Spleen (tissue), 11 donors: ENCODE data around the gene SPPL2C. TPM values are rescaled to one million over a fixed set of nuclear protein-coding genes. Genes with fewer than 3 reads are reported as not detected.
A peak's percentile ranks its signal among the peaks of the same experiment; 100 is the strongest.

Experiments used
- DNase-seq: peaks from one replicate; pipeline ENCODE4 v3.0.0-alpha.2; 2020
- H3K27ac ChIP-seq, 8 donors: fragments of 200-600 bp; sonication (generic) in 7 of 8; 1 replicate in 4 of 8; 2 replicates in 4 of 8; pipeline versions ENCODE4 v1.5.0 to v1.8.0; 2016 to 2021; ENCODE audit warnings: inconsistent platforms in 4 of 8, mild to moderate bottlenecking in 4 of 8, moderate library complexity in 1 of 8
- H3K27me3 ChIP-seq, 7 donors: fragments of 200-600 bp; sonication (generic) in 6 of 7; replicated peaks in 1 of 7; 1 replicate in 4 of 7; 2 replicates in 3 of 7; pipeline versions ENCODE4 v1.5.0 to v1.8.0; 2016 to 2021; ENCODE audit warnings: inconsistent platforms in 3 of 7, mild to moderate bottlenecking in 1 of 7
- H3K36me3 ChIP-seq, 6 donors: fragments of 200-600 bp; sonication (generic) in 5 of 6; 1 replicate in 4 of 6; 2 replicates in 2 of 6; pipeline versions ENCODE4 v1.5.0 to v1.8.0; 2016 to 2021; ENCODE audit warnings: inconsistent platforms in 2 of 6
- H3K4me1 ChIP-seq, 6 donors: fragments of 200-600 bp; sonication (generic) in 5 of 6; 1 replicate in 3 of 6; 2 replicates in 3 of 6; pipeline versions ENCODE4 v1.5.0 to v1.8.0; 2016 to 2021; ENCODE audit warnings: inconsistent platforms in 3 of 6
- H3K4me3 ChIP-seq, 8 donors: fragments of 200-600 bp; sonication (generic) in 7 of 8; 1 replicate in 4 of 8; 2 replicates in 4 of 8; pipeline versions ENCODE4 v1.5.0 to v1.8.0; 2016 to 2021; ENCODE audit warnings: inconsistent platforms in 4 of 8, mild to moderate bottlenecking in 4 of 8, moderate library complexity in 2 of 8
- H3K9me3 ChIP-seq, 8 donors: fragments of 200-600 bp; sonication (generic) in 7 of 8; 1 replicate in 4 of 8; 2 replicates in 4 of 8; pipeline versions ENCODE4 v1.5.0 to v1.8.0; 2016 to 2021; ENCODE audit warnings: inconsistent platforms in 4 of 8
- POLR2A ChIP-seq, 3 donors: fragments of 450-650 bp; IDR thresholded peaks; one replicate each; pipeline ENCODE4 v1.5.1; 2017; ENCODE audit warnings: antibody characterized with exemption in 3 of 3, mild to moderate bottlenecking in 1 of 3
- POLR2AphosphoS5 ChIP-seq, 3 donors: sonication (generic); formaldehyde crosslinking; IDR thresholded peaks; one replicate each; pipeline ENCODE4 v1.5.1; 2017; ENCODE audit warnings: antibody characterized with exemption in 3 of 3
- WGBS, 5 donors: extraction: QIAGEN DNeasy Blood & Tissue Kit in 3 of 5; methylation state at CpG; one replicate each; pipeline versions ENCODE4 v1.1.5 to v1.1.7; 2013 to 2018; 5-methylcytosine and 5-hydroxymethylcytosine counted together
- intact Hi-C: fragments of 100-400 bp; cut with DNase I; formaldehyde crosslinking; loops from one replicate; pipeline ENCODE4 v1.15.0; 2023; ENCODE audit warnings: low total_unique reads
- polyA plus RNA-seq, 3 donors: library from polyadenylated mRNA; stranded (reverse); fragments of 200-250 nt; gene quantifications; one replicate each; pipeline ENCODE4 v1.2.1, GENCODE V29; 2013
- total RNA-seq, 7 donors: library from RNA; depleted of rRNA in 3 of 7; stranded (reverse); fragments of >200 nt in 3 of 7; fragmentation: NEBNext Ultra II Directional in 4 of 7; extraction: Animal tissue kit (Norgen Biotek cat#: 25700) in 4 of 7; gene quantifications; one replicate each; pipeline versions ENCODE4 v1.1.0 to v1.2.1, GENCODE V29; 2016 to 2021
- TF ChIP-seq, protein P1 (sequence below), 11 experiments: fragments of 200-600 bp in 7 of 11; fragments of 450-650 bp in 4 of 11; sonication (generic) in 4 of 11; IDR thresholded peaks in 8 of 11; conservative IDR thresholded peaks in 3 of 11; 1 replicate in 7 of 11; 2 replicates in 4 of 11; pipeline versions ENCODE4 v1.4.0 to v1.8.0; 2016 to 2021; ENCODE audit warnings: antibody characterized with exemption in 11 of 11, inconsistent platforms in 4 of 11, mild to moderate bottlenecking in 1 of 11
- donor health status: healthy with polysubstance abuse.
- donor health status: DM: no; HTN: no; CAD: no; lungs with moderate emphysema.
- donor health status: DM: no; HTN: no; CAD: no.
- donor health status: Bipolar disorder and iron deficiency.
- donor health status: healthy.
- donor health status: DM: no; HTN: no; CAD: no.
- donor health status: DM: yes; HTN: yes; CAD: no.

Gene SPPL2C
- total and polyA plus RNA-seq, 10 donors, result not detected

DNA sequence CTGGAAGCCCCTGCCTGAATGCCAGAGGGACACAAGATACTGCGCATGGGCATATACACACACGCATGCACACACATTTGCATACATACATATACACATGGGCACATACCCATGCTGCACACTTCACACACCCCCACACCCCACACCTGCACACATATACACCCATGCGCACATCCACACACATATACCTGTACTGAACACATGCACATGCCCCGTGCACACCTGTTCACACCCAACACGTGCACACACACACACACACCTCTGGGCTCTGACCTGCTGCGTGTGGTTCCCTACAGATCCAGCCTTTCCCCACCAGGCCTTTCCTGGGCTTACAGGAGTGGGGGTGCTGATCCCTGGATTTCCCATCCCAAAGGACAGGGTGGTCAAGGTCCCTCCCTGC, 6.3 kb downstream of the SPPL2C start:
- Histone ChIP-seq H3K9me3 (no peaks in the 10 kb centered on the region), H3K4me3 (no peak overlapping the region), H3K36me3 (no peaks in the 10 kb centered on the region), H3K4me1 (peaks cover 0 to 8% (median 2%) of the 10 kb centered on the region in 6 donors), H3K27ac (no peak overlapping the region), H3K27me3 (peaks cover 0 to 59% (median 0%) of the 10 kb centered on the region in 7 donors)
- TF ChIP-seq POLR2A (IDR thresholded peaks at IDR 0.05), result no peak
- no peak for TF ChIP-seq POLR2AphosphoS5 (IDR thresholded peaks at IDR 0.05)
- TF ChIP-seq, protein P1, sequence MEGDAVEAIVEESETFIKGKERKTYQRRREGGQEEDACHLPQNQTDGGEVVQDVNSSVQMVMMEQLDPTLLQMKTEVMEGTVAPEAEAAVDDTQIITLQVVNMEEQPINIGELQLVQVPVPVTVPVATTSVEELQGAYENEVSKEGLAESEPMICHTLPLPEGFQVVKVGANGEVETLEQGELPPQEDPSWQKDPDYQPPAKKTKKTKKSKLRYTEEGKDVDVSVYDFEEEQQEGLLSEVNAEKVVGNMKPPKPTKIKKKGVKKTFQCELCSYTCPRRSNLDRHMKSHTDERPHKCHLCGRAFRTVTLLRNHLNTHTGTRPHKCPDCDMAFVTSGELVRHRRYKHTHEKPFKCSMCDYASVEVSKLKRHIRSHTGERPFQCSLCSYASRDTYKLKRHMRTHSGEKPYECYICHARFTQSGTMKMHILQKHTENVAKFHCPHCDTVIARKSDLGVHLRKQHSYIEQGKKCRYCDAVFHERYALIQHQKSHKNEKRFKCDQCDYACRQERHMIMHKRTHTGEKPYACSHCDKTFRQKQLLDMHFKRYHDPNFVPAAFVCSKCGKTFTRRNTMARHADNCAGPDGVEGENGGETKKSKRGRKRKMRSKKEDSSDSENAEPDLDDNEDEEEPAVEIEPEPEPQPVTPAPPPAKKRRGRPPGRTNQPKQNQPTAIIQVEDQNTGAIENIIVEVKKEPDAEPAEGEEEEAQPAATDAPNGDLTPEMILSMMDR (IDR thresholded peaks at IDR 0.05 in 8 of 11, conservative IDR thresholded peaks at IDR 0.05 in 3 of 11), result no peak
- intact Hi-C loops, result no loop called here
- 74 to 88% (median 85%) methylated on average over 6 of the region's 6 CpGs for WGBS, 5 donors
- DNase-seq, result no peak

DNA sequence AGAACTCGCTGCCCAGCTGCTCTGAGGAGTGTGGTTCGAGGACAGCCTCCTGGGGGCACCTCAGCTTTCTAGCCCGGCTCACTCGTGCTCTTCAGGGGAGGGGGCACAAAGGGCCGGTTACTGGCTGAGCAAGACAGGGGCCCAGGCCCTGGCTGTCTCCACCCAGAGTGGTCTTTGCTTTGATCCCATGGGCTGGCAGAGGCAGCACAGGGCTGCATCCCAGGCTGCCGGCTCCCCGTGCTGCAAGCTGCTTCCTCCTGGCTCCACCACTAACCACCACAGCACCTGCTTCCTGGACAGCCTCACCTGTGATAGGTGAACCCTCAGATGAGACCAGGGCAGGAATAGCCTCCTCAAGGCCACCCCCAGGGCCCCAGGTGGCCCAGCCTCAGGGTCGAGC, 6.8 kb downstream of the SPPL2C start:
- TF ChIP-seq POLR2AphosphoS5 (IDR thresholded peaks at IDR 0.05), result no peak
- TF ChIP-seq POLR2A (IDR thresholded peaks at IDR 0.05), result no peak
- Histone ChIP-seq H3K4me3 (no peak overlapping the region), H3K27ac (no peak overlapping the region), H3K9me3 (no peaks in the 10 kb centered on the region), H3K4me1 (peaks cover 0 to 8% (median 2%) of the 10 kb centered on the region in 6 donors), H3K27me3 (peaks cover 0 to 57% (median 0%) of the 10 kb centered on the region in 7 donors), H3K36me3 (no peaks in the 10 kb centered on the region)
- intact Hi-C loops, result no loop called here
- 29 to 61% (median 41%) methylated on average over 3 to 8 of the region's 8 CpGs for WGBS, 5 donors
- DNase-seq, result no peak

DNA sequence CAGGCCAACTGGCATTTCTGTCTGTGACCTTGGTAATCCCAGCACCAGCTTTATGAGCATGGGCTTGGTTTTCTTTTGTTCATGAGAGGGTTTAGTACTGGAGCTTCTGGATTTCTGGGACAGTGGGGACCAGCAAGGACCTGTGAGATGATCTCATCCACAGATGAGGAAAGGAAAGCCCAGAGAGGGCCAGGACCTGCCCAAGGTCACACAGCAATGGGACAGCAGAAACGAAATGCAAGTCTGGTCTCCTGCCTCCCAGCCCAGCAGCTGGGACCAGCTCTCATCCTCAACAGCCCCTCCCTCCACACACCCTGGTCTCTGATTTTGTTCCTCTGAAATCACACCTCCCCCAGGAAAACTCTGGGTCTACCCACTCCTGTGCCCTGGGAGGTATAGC, 7.2 kb downstream of the SPPL2C start:
- Histone ChIP-seq H3K4me3 (no peak overlapping the region), H3K36me3 (no peaks in the 10 kb centered on the region), H3K27ac (no peak overlapping the region), H3K4me1 (peaks cover 0 to 8% (median 2%) of the 10 kb centered on the region in 6 donors), H3K9me3 (no peaks in the 10 kb centered on the region), H3K27me3 (peaks cover 0 to 58% (median 0%) of the 10 kb centered on the region in 7 donors)
- WGBS, 5 donors, result 47 to 72% (median 67%) methylated on average over 1 of the region's 1 CpG
- peak; percentile 53 for DNase-seq
- TF ChIP-seq, protein P1 (IDR thresholded peaks at IDR 0.05 in 8 of 11, conservative IDR thresholded peaks at IDR 0.05 in 3 of 11), result no peak
- no peak for TF ChIP-seq POLR2A (IDR thresholded peaks at IDR 0.05)
- no peak for TF ChIP-seq POLR2AphosphoS5 (IDR thresholded peaks at IDR 0.05)
- intact Hi-C loops, result no loop called here

DNA sequence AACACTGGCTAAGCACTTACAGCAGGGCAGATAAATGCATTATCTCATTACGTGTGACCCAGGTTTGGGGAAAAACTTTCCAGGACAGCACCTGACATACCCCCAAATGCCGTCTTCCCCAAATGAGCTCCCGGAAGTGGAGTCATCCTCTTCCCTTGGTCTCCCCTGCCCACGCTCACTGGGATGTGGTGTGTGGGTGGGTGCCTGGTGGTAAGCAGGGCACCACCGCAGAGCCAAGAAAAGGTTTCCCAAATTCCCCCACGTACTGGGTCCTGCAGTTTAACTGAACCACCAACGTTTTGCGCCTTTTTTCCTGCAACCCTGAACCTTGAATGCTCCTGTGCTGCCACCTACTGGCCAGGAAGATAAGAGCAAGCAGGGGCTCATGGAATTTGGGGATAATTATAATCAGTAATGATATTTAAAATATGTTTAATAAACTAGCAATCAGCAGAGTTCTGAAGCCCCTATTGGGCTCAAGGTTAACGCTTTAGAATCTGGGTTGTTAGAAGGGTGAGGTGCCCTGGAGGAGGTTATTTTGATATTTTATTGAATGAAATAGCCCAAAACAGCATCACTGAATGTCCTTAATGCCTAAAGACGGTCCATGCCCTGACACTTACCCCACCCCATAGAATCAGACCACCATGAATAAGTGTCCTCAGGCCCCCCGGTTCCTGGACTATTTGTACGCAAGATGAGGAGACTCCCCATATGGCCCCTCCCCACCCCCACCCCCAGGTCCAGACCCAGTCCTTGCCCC, 8.0 kb downstream of the SPPL2C start:
- no peaks in the 10 kb centered on the region for H3K9me3 ChIP-seq
- DNase-seq, result peak; percentile 70
- H3K27me3 ChIP-seq, result peaks cover 0 to 59% (median 0%) of the 10 kb centered on the region in 7 donors
- peak overlapping the region in 1 of 8 donors; percentile 36 for H3K4me3 ChIP-seq
- intact Hi-C loops, result no loop called here
- H3K4me1 ChIP-seq, result peaks cover 0 to 8% (median 2%) of the 10 kb centered on the region in 6 donors
- H3K36me3 ChIP-seq, result no peaks in the 10 kb centered on the region
- no peak overlapping the region for H3K27ac ChIP-seq
- WGBS, 5 donors, result 25 to 28% (median 27%) methylated on average over 12 of the region's 12 CpGs
- TF ChIP-seq POLR2AphosphoS5 (IDR thresholded peaks at IDR 0.05), result no peak
- TF ChIP-seq, protein P1 (IDR thresholded peaks at IDR 0.05 in 8 of 11, conservative IDR thresholded peaks at IDR 0.05 in 3 of 11), result peak; percentile 47 to 90 (median 86)
